ENCODE measurements around the gene GNRHR. TPM values are rescaled to one million over a fixed set of nuclear protein-coding genes. Genes with fewer than 3 reads are reported as not detected.

Gene GNRHR
- total RNA-seq, 1 donor: not detected

GRCh38 chr4:67697860-67698687 is 56.1 kb downstream of the GNRHR start:
- Histone ChIP-seq H3K4me3 (ENCODE audit: low read length) (no peak overlapping the region), H3K27me3 (ENCODE audit: insufficient read depth, low read length) (no peaks in the 10 kb centered on the region), H3K4me1 (ENCODE audit: insufficient read depth, low read length) (peaks cover 16% of the 10 kb centered on the region), H3K9me3 (ENCODE audit: low read depth, low read length) (no peaks in the 10 kb centered on the region)

GRCh38 chr4:67696061-67696460 is 58.1 kb downstream of the GNRHR start:
- Histone ChIP-seq H3K9me3 (ENCODE audit: low read depth, low read length) (no peaks in the 10 kb centered on the region), H3K4me1 (ENCODE audit: insufficient read depth, low read length) (peaks cover 16% of the 10 kb centered on the region), H3K27me3 (ENCODE audit: insufficient read depth, low read length) (no peaks in the 10 kb centered on the region), H3K4me3 (ENCODE audit: low read length) (no peak overlapping the region)

- Histone ChIP-seq H3K4me3 (ENCODE audit: low read length) (no peak overlapping the region), H3K27me3 (ENCODE audit: insufficient read depth, low read length) (no peaks in the 10 kb centered on the region), H3K4me1 (ENCODE audit: insufficient read depth, low read length) (peaks cover 7% of the 10 kb centered on the region), H3K9me3 (ENCODE audit: low read depth, low read length) (no peaks in the 10 kb centered on the region)
These were observed 59.5 kb downstream of the GNRHR start for GRCh38 chr4:67694662-67695061.

GRCh38 chr4:67691328-67691727 is 62.9 kb downstream of the GNRHR start:
- Histone ChIP-seq H3K27me3 (ENCODE audit: insufficient read depth, low read length) (no peaks in the 10 kb centered on the region), H3K4me3 (ENCODE audit: low read length) (no peak overlapping the region), H3K9me3 (ENCODE audit: low read depth, low read length) (no peaks in the 10 kb centered on the region), H3K4me1 (ENCODE audit: insufficient read depth, low read length) (no peaks in the 10 kb centered on the region)

Other genes starting within 250 kb of the GNRHR start
- 167 TPM for gene CENPC, start 208.9 kb downstream of the GNRHR start, total RNA-seq
- 13.0 TPM for gene STAP1, start 195.7 kb downstream of the GNRHR start, total RNA-seq
- 87.8 TPM for gene UBA6, start 53.2 kb downstream of the GNRHR start, total RNA-seq
- gene TMPRSS11D, start 129.6 kb upstream of the GNRHR start, total RNA-seq: not detected
- not detected for gene TMPRSS11A, start 209.1 kb upstream of the GNRHR start, total RNA-seq